PFSK-1 (cell line): ENCODE measurements around the gene PASK.

Experiments used
- FOXP2 ChIP-seq: optimal IDR thresholded peaks from 2 replicates; pipeline ENCODE3; 2011; ENCODE audit warnings: borderline replicate concordance, control low read depth, inconsistent platforms; ENCODE audit not compliant: insufficient read depth; ENCODE audit errors: extremely low read length, extremely low read depth
- POLR2AphosphoS5 ChIP-seq: IDR thresholded peaks from 2 replicates; pipeline ENCODE4 v1.6.1; 2012; ENCODE audit warnings: low read depth, mild to moderate bottlenecking, control low read depth, low read length, moderate library complexity
- SIN3A ChIP-seq: IDR thresholded peaks from 2 replicates; pipeline ENCODE4 v1.6.1; 2012; ENCODE audit warnings: mild to moderate bottlenecking, low read length, moderate library complexity, borderline replicate concordance; ENCODE audit not compliant: insufficient read depth
- TAF1 ChIP-seq: IDR thresholded peaks from 2 replicates; pipeline ENCODE4 v1.6.1; 2012; ENCODE audit warnings: low read length, control low read depth, borderline replicate concordance; ENCODE audit not compliant: insufficient read depth
- TF ChIP-seq, protein P1 (sequence below), 2 experiments: IDR thresholded peaks; 2 replicates each; pipeline versions ENCODE4 v1.6.1 to v1.8.0; 2011 to 2012; ENCODE audit warnings: low read depth in 2 of 2, low read length in 2 of 2, control low read depth in 1 of 2, inconsistent platforms in 1 of 2, mild to moderate bottlenecking in 1 of 2, moderate library complexity in 1 of 2; ENCODE audit not compliant: insufficient read depth in 1 of 2

PASK gene

DNA sequence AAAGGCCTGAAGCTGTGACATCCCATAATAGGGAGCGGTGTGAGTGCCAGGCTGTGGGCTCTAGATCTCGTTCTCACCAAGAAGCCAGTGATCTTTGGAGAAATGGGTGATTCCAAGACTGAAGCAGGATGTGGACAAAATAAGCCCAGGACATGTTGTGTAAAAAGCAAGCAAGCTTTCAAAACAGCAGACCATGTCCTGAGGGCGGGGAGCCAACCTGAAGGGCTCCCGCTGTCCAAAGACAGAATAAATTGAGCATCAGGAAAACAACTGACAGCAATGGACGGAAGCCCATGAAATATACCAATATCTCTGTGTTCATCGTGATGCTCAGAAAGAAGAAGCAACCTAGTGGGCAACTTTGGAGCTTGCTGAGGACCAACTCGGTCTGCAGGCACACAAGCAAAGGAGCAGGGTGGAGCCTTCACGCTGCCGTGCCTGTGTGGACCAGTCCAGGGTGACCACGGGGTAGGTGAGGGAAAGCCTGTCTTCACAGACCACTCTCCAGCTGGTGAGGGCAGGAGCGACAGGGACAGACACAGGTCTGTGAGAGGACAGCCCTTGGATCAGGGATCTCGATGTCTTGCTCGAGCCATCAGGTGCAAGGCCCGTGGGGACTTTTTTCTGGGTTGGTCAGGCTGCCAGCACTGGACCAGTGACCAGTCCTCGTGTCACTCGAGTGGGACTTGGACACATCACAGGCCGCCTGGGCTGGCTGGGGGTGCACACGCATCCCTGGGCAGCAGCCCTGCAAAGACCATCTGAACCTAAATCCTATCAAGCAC, 68.7 kb downstream of the PASK start:
- TF ChIP-seq TAF1: no peak
- TF ChIP-seq SIN3A: no peak
- TF ChIP-seq FOXP2: no peak
- TF ChIP-seq, protein P1, sequence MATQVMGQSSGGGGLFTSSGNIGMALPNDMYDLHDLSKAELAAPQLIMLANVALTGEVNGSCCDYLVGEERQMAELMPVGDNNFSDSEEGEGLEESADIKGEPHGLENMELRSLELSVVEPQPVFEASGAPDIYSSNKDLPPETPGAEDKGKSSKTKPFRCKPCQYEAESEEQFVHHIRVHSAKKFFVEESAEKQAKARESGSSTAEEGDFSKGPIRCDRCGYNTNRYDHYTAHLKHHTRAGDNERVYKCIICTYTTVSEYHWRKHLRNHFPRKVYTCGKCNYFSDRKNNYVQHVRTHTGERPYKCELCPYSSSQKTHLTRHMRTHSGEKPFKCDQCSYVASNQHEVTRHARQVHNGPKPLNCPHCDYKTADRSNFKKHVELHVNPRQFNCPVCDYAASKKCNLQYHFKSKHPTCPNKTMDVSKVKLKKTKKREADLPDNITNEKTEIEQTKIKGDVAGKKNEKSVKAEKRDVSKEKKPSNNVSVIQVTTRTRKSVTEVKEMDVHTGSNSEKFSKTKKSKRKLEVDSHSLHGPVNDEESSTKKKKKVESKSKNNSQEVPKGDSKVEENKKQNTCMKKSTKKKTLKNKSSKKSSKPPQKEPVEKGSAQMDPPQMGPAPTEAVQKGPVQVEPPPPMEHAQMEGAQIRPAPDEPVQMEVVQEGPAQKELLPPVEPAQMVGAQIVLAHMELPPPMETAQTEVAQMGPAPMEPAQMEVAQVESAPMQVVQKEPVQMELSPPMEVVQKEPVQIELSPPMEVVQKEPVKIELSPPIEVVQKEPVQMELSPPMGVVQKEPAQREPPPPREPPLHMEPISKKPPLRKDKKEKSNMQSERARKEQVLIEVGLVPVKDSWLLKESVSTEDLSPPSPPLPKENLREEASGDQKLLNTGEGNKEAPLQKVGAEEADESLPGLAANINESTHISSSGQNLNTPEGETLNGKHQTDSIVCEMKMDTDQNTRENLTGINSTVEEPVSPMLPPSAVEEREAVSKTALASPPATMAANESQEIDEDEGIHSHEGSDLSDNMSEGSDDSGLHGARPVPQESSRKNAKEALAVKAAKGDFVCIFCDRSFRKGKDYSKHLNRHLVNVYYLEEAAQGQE (IDR thresholded peaks at IDR 0.05; ENCODE audit: insufficient read depth in 1 of 2, low read depth in 2 of 2, low read length in 2 of 2): no peak
- no peak for TF ChIP-seq POLR2AphosphoS5

DNA sequence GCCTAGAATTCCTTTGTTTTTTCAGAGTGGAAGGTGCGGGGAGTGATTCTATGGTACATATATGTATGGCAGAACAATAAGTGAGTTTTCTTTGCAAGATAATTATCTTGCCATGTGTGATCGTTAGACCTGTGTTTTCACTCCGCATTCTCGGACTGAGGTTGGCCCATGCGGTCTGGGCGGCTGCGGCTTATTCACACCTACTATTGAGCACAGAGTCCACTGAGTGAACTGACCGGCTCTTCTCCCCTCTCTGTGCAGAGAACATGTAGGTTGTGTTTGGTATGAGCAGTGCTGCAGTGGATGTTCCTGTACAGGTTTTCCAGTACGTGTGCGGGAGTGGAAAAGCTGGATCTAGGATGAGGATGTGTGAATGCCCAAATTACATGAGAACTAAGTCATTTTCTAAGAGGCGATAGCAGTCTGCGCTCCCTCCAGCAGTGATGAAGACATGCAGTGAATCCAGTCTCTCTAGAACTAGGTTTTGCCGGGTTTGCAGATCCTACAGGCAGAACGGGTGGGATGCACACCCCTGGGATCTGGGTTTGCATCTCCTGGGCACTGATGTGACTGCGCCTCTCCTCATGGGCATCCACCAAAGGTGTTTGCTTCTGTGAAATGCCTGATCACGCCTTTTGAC, 74.3 kb downstream of the PASK start:
- TF ChIP-seq, protein P1 (IDR thresholded peaks at IDR 0.05; ENCODE audit: insufficient read depth in 1 of 2, low read depth in 2 of 2, low read length in 2 of 2): no peak
- TF ChIP-seq FOXP2 (no peak), SIN3A (no peak), POLR2AphosphoS5 (no peak), TAF1 (no peak)

DNA sequence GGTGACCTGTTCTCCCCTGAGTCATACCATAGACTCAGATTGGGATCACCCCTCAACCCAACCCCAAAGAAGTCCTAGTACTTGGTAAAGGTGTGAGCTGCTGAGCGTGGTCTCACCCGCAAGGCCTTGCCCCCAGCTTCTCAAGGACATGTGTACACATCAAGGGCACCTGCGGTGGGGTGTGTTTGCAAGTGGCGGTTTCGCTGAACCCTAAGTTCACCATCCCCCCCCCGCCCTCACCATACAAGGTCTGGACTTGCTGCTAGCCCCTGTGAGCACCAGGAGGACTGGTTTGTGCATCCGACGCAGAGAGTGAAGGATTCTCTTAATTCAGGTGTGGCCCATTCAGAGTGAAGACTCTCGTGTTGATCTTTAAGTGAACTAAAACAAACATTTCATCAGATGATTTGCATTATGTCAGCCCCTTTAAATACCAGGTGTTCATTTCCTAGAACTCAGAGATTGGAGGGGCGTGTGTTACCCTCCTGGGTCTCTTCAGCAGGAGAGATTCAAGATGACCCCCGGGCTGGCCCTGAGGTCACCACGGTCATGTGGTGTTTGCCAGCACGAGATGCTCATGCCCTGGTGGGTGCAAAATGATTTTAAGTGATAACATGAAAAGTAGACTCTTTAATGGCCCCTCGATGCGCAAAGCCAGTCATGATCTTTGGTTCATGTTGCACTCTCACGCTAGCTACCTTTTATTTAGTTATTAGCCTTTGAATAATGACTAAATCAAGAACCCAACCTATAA, 75.0 kb downstream of the PASK start:
- no peak for TF ChIP-seq TAF1

DNA sequence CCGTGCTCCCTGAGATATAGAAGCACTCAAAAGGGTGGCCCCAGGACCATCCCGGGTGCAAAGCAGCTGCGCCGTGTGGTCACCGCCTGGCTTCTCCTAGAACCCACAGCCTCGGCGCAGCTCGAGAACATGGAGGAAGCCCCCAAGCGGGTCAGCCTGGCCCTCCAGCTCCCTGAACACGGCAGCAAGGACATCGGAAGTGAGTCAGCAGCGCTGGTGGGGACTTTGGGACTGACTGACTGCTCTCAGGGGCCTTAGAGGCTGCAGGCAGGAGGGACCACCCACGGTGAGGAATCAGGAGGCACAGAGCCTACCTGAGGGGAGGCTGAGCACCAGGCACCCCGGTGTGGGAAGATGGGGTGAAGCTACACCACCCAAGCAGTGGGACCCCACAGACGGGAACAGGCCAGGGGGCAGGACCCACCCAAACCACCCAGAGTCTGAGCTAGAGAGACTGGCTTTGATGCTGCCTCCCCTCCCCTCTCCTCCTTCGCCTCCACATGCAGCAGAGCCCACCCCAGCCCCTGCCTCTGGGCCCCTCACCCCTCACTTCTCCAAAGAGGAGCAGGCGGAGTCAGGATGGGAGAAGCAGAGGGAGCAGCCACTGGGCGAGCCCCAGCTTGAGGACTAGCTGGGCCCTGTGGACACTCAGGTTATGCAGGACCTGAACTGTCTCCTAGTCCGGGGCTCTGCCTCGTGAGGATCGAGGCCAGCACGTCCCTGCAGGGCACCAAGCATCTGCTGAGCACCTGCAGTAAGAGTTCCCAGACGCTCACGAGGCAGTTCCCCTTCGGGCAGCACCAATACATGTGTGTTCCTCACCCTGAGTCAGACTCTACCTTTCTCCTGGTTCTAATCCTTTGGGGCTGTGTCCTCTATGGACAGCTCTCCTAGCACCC, 75.9 kb downstream of the PASK start:
- TF ChIP-seq TAF1: no peak
- TF ChIP-seq POLR2AphosphoS5: no peak
- no peak for TF ChIP-seq SIN3A
- TF ChIP-seq, protein P1 (IDR thresholded peaks at IDR 0.05; ENCODE audit: insufficient read depth in 1 of 2, low read depth in 2 of 2, low read length in 2 of 2): no peak
- no peak for TF ChIP-seq FOXP2

DNA sequence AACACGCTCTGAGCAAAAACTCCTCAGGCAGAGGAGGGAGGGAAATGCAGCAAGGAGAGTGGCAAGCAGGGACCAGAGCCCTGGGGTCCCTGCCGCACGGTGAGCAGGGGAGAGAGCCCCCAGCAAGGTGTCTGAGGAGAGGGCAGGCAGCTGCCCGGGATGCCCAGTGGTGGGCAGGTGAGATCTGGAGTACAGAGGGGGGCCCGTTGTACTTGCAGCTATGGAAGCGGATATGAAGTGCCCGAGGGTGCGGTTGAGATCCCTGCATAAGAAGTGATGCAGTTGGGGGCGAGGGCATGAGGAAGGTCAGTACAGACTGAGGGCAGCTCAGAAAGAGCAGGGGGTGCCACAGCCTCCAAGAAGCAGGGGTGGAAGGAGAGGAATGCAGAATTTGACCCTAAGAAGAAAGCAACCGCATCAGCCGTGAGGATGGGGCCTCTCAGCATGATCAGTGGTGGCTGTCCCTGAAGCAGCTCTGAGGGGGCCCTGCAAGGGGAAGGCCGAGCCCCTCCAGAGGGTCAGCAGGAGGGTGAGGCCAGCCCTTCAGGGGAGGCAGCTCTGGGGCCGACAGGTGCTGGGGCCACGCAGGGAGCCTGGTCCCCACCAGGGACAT, 76.6 kb downstream of the PASK start:
- no peak for TF ChIP-seq POLR2AphosphoS5
- TF ChIP-seq SIN3A: no peak
- TF ChIP-seq, protein P1 (IDR thresholded peaks at IDR 0.05; ENCODE audit: insufficient read depth in 1 of 2, low read depth in 2 of 2, low read length in 2 of 2): no peak
- no peak for TF ChIP-seq FOXP2
- TF ChIP-seq TAF1: no peak
